GM12878 (cell line): ENCODE data around the gene TK2. TPM values are rescaled to one million over a fixed set of nuclear protein-coding genes. Genes with fewer than 3 reads are reported as not detected.

ENCODE experiments used
- BCL11A ChIP-seq: IDR thresholded peaks from 2 replicates; pipeline ENCODE4 v1.6.1; 2011; ENCODE audit warnings: low read depth, low read length
- CBFB ChIP-seq: IDR thresholded peaks from 2 replicates; pipeline ENCODE4 v1.6.1; 2016; ENCODE audit warnings: antibody characterized with exemption, low read depth
- CBX5 ChIP-seq: sonication (generic); IDR thresholded peaks from 2 replicates; pipeline ENCODE4 v1.6.1; 2016; ENCODE audit warnings: low read depth, moderate library complexity, mild to moderate bottlenecking, inconsistent platforms
- EGR1 ChIP-seq, 2 experiments: IDR thresholded peaks; 1 replicate in 1 of 2; 2 replicates in 1 of 2; pipeline ENCODE4 v1.6.1; 2011 to 2012; ENCODE audit warnings: low read depth in 2 of 2, low read length in 2 of 2, borderline replicate concordance in 1 of 2, mild to moderate bottlenecking in 1 of 2, moderate library complexity in 1 of 2
- HCFC1 ChIP-seq: fragments of 150-350 bp; IDR thresholded peaks from 2 replicates; pipeline ENCODE4 v1.6.1; 2014; ENCODE audit warnings: low read length
- HDAC2 ChIP-seq: fragments of 200-600 bp; sonication (generic); IDR thresholded peaks from 2 replicates; pipeline ENCODE4 v1.6.1; 2017
- KLF5 ChIP-seq: fragments of 450-650 bp; IDR thresholded peaks from 2 replicates; pipeline ENCODE4 v1.6.1; 2014; ENCODE audit warnings: mild to moderate bottlenecking; ENCODE audit not compliant: partially characterized antibody
- MTA2 ChIP-seq: fragments of 450-650 bp; IDR thresholded peaks from 2 replicates; pipeline ENCODE4 v1.6.1; 2016; ENCODE audit warnings: low read depth, mild to moderate bottlenecking, moderate library complexity
- NR2C1 ChIP-seq: fragments of 450-650 bp; IDR thresholded peaks from 2 replicates; pipeline ENCODE4 v1.6.1; 2017; ENCODE audit warnings: antibody characterized with exemption, mild to moderate bottlenecking, moderate library complexity
- NRF1 ChIP-seq: conservative IDR thresholded peaks from 2 replicates; pipeline ENCODE4 v1.6.1; 2011; ENCODE audit warnings: mild to moderate bottlenecking, low read depth, low read length, improper control_type of control experiment
- POLR2AphosphoS2 ChIP-seq: IDR thresholded peaks from 2 replicates; pipeline ENCODE4 v1.6.1; 2011; ENCODE audit warnings: low read depth, mild to moderate bottlenecking, low read length, improper control_type of control experiment, moderate library complexity
- RAD51 ChIP-seq: fragments of 450-650 bp; IDR thresholded peaks from 2 replicates; pipeline ENCODE4 v1.6.1; 2016; ENCODE audit warnings: moderate library complexity, mild to moderate bottlenecking, inconsistent platforms
- SP1 ChIP-seq: IDR thresholded peaks from one replicate; pipeline ENCODE4 v1.6.1; 2011; ENCODE audit warnings: low read depth, low read length
- TCF12 ChIP-seq: IDR thresholded peaks from 2 replicates; pipeline ENCODE4 v1.6.1; 2011; ENCODE audit warnings: low read depth, mild to moderate bottlenecking, low read length
- WRNIP1 ChIP-seq: IDR thresholded peaks from 2 replicates; pipeline ENCODE4 v1.6.1; 2011; ENCODE audit warnings: low read depth, low read length, improper control_type of control experiment, borderline replicate concordance
- YY1 ChIP-seq: IDR thresholded peaks from 2 replicates; pipeline ENCODE4 v1.6.1; 2011; ENCODE audit warnings: low read depth, mild to moderate bottlenecking, low read length
- polyA plus RNA-seq, 11 experiments: library from polyadenylated mRNA; depleted of rRNA in 4 of 11; unstranded in 6 of 11; stranded (reverse) in 5 of 11; fragments of >200 nt; fragmentation: Nextera tagmentation in 4 of 11; fragmentation: Illumina TruSeq in 1 of 11; extraction: Ambion mirVana in 4 of 11; extraction: Trizol in 1 of 11; gene quantifications; 1 replicate in 1 of 11; 2 replicates in 10 of 11; pipeline versions ENCODE4 v1.2.1 to v1.2.3, GENCODE V29; 2011 to 2016; ENCODE audit warnings: inconsistent platforms in 2 of 11, missing spikeins in 2 of 11, low read depth in 1 of 11
- total RNA-seq, 4 experiments: library from RNA; depleted of rRNA in 3 of 4; stranded (reverse); fragments of >200 nt in 3 of 4; fragmentation: Illumina TruSeq in 1 of 4; extraction: Trizol in 1 of 4; gene quantifications; 2 replicates each; pipeline versions ENCODE4 v1.2.1 to v1.2.3, GENCODE V29; 2013 to 2021
- TF ChIP-seq, protein P1 (sequence below): fragments of 450-650 bp; formaldehyde crosslinking; IDR thresholded peaks from 2 replicates; pipeline ENCODE4 v1.4.0; 2020; ENCODE audit warnings: mild to moderate bottlenecking, moderate library complexity
- TF ChIP-seq, protein P2 (sequence below): fragments of 450-650 bp; IDR thresholded peaks from 2 replicates; pipeline ENCODE4 v1.6.1; 2017; ENCODE audit warnings: mild to moderate bottlenecking, low read depth, inconsistent platforms; ENCODE audit not compliant: poor library complexity, severe bottlenecking
- TF ChIP-seq, protein P3 (sequence below): fragments of 450-650 bp; IDR thresholded peaks from 2 replicates; pipeline ENCODE4 v1.6.1; 2014; ENCODE audit warnings: mild to moderate bottlenecking
- TF ChIP-seq, protein P4 (sequence below): fragments of 450-650 bp; IDR thresholded peaks from 2 replicates; pipeline ENCODE4 v1.6.1; 2017; ENCODE audit warnings: mild to moderate bottlenecking, moderate library complexity

TK2 gene
- total and polyA plus RNA-seq, 10 of the 15 experiments (the other 5 are each of a cell fraction or from before 2014, with no cell fraction given) = 1.3 to 12.4 (median 3.0) TPM

DNA sequence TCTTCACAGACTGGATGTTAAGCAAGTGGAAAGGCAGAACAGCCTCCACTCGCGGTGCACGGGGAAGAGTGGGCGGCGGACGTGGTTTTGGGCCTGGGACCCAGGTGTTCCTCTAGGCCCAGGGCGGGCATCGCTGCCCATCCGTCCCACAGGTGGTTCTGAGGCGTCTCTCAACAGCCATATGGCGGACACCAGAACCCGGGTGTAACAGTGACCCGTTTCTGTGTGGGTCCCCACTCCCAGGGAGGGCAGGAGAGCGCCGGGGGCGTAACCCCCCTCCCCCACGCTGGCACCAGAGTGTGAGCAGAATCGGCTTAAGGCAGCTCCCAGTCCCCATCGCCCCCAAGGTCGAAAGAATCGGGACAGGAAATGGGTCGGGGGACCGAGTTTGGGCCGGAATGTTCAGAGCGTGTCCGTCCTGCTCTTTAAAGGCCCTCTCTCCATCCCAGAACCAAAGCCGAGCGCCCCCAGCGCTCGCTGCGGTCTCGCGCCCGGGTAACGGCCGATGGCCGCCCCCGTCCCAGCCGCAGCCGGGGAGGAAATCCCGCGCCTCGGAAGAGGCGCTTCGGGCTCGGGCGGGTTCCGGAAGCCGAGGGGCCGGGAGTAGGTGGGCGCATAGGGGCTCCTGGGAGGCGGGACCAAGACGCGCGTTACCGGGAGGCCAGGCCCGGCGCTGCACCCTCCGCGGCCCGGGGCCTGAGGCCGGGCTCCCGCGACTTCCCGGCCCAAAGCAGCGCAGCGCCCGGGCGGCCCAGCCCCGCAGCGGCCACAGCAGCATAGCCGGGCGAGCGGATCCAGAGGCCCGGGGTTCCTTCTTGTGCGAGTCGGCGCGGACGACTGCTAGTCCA, at the start of gene TK2 (continued):
- TF ChIP-seq, protein P1, sequence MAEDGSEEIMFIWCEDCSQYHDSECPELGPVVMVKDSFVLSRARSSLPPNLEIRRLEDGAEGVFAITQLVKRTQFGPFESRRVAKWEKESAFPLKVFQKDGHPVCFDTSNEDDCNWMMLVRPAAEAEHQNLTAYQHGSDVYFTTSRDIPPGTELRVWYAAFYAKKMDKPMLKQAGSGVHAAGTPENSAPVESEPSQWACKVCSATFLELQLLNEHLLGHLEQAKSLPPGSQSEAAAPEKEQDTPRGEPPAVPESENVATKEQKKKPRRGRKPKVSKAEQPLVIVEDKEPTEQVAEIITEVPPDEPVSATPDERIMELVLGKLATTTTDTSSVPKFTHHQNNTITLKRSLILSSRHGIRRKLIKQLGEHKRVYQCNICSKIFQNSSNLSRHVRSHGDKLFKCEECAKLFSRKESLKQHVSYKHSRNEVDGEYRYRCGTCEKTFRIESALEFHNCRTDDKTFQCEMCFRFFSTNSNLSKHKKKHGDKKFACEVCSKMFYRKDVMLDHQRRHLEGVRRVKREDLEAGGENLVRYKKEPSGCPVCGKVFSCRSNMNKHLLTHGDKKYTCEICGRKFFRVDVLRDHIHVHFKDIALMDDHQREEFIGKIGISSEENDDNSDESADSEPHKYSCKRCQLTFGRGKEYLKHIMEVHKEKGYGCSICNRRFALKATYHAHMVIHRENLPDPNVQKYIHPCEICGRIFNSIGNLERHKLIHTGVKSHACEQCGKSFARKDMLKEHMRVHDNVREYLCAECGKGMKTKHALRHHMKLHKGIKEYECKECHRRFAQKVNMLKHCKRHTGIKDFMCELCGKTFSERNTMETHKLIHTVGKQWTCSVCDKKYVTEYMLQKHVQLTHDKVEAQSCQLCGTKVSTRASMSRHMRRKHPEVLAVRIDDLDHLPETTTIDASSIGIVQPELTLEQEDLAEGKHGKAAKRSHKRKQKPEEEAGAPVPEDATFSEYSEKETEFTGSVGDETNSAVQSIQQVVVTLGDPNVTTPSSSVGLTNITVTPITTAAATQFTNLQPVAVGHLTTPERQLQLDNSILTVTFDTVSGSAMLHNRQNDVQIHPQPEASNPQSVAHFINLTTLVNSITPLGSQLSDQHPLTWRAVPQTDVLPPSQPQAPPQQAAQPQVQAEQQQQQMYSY (CRISPR knock-in tag) = no peak
- TF ChIP-seq, protein P2, sequence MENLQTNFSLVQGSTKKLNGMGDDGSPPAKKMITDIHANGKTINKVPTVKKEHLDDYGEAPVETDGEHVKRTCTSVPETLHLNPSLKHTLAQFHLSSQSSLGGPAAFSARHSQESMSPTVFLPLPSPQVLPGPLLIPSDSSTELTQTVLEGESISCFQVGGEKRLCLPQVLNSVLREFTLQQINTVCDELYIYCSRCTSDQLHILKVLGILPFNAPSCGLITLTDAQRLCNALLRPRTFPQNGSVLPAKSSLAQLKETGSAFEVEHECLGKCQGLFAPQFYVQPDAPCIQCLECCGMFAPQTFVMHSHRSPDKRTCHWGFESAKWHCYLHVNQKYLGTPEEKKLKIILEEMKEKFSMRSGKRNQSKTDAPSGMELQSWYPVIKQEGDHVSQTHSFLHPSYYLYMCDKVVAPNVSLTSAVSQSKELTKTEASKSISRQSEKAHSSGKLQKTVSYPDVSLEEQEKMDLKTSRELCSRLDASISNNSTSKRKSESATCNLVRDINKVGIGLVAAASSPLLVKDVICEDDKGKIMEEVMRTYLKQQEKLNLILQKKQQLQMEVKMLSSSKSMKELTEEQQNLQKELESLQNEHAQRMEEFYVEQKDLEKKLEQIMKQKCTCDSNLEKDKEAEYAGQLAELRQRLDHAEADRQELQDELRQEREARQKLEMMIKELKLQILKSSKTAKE = no peak
- TF ChIP-seq NR2C1 (no peak), MTA2 (peak; percentile 50), HDAC2 (no peak), NRF1 (no peak), RAD51 (no peak), BCL11A (no peak), CBFB (no peak), KLF5 (peak; percentile 27), POLR2AphosphoS2 (no peak), SP1 (no peak), WRNIP1 (no peak), CBX5 (no peak), YY1 (peak; percentile 79), HCFC1 (no peak), TCF12 (0 out of 2 replicates have a peak, but pooled peaks have one; percentile 11), EGR1 (IDR thresholded peaks at IDR 0.05; ENCODE audit: borderline replicate concordance in 1 of 2, low read depth in 2 of 2, low read length in 2 of 2) (peak in 1 of 2 experiments; percentile 69; a peak in 1 of 3 replicates)
- TF ChIP-seq, protein P3, sequence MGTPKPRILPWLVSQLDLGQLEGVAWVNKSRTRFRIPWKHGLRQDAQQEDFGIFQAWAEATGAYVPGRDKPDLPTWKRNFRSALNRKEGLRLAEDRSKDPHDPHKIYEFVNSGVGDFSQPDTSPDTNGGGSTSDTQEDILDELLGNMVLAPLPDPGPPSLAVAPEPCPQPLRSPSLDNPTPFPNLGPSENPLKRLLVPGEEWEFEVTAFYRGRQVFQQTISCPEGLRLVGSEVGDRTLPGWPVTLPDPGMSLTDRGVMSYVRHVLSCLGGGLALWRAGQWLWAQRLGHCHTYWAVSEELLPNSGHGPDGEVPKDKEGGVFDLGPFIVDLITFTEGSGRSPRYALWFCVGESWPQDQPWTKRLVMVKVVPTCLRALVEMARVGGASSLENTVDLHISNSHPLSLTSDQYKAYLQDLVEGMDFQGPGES = no peak
- TF ChIP-seq, protein P4, sequence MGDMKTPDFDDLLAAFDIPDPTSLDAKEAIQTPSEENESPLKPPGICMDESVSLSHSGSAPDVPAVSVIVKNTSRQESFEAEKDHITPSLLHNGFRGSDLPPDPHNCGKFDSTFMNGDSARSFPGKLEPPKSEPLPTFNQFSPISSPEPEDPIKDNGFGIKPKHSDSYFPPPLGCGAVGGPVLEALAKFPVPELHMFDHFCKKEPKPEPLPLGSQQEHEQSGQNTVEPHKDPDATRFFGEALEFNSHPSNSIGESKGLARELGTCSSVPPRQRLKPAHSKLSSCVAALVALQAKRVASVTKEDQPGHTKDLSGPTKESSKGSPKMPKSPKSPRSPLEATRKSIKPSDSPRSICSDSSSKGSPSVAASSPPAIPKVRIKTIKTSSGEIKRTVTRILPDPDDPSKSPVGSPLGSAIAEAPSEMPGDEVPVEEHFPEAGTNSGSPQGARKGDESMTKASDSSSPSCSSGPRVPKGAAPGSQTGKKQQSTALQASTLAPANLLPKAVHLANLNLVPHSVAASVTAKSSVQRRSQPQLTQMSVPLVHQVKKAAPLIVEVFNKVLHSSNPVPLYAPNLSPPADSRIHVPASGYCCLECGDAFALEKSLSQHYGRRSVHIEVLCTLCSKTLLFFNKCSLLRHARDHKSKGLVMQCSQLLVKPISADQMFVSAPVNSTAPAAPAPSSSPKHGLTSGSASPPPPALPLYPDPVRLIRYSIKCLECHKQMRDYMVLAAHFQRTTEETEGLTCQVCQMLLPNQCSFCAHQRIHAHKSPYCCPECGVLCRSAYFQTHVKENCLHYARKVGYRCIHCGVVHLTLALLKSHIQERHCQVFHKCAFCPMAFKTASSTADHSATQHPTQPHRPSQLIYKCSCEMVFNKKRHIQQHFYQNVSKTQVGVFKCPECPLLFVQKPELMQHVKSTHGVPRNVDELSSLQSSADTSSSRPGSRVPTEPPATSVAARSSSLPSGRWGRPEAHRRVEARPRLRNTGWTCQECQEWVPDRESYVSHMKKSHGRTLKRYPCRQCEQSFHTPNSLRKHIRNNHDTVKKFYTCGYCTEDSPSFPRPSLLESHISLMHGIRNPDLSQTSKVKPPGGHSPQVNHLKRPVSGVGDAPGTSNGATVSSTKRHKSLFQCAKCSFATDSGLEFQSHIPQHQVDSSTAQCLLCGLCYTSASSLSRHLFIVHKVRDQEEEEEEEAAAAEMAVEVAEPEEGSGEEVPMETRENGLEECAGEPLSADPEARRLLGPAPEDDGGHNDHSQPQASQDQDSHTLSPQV = no peak
